Natural killer cell (primary cell): ENCODE measurements around the gene ASAP2. TPM values are rescaled to one million over a fixed set of nuclear protein-coding genes. Genes with fewer than 3 reads are reported as not detected.

Source experiments
- ATAC-seq, 3 donors: fragments of 150-1000 bp in 2 of 3; fragments of 200-7000 bp in 1 of 3; cut with Tn5 transposase; 1 replicate in 1 of 3; 2 replicates in 2 of 3; pipeline ENCODE4 v1.10.0; 2021; ENCODE audit warnings: mild to moderate bottlenecking in 2 of 3, moderate library complexity in 2 of 3
- DNase-seq, 2 donors: peaks; one replicate each; pipeline versions ENCODE4 v3.0.0 to v3.0.0-alpha.2; 2013 to 2021; ENCODE audit warnings: mixed read lengths in 1 of 2
- H3K27ac ChIP-seq: one replicate; pipeline ENCODE4 v1.5.1; 2013; ENCODE audit warnings: mild to moderate bottlenecking, low read length
- H3K27me3 ChIP-seq: one replicate; pipeline ENCODE4 v1.6.1; 2013; ENCODE audit warnings: low read length; ENCODE audit not compliant: control insufficient read depth, insufficient read depth
- H3K36me3 ChIP-seq: one replicate; pipeline ENCODE4 v1.6.1; 2013; ENCODE audit warnings: low read length; ENCODE audit not compliant: control insufficient read depth, insufficient read depth
- H3K4me1 ChIP-seq: one replicate; pipeline ENCODE4 v1.6.1; 2013; ENCODE audit warnings: low read length; ENCODE audit not compliant: control insufficient read depth, insufficient read depth
- H3K4me3 ChIP-seq: one replicate; pipeline ENCODE4 v1.5.1; 2013; ENCODE audit warnings: low read length
- H3K9me3 ChIP-seq: one replicate; pipeline ENCODE4 v1.6.1; 2013; ENCODE audit warnings: low read length; ENCODE audit not compliant: control insufficient read depth, insufficient read depth
- H3K27ac Mint-ChIP-seq, 2 donors: one replicate each; pipeline ENCODE4 v1.8.0; 2022; ENCODE audit warnings: mild to moderate bottlenecking in 2 of 2, mixed read lengths in 2 of 2, moderate library complexity in 1 of 2
- H3K27me3 Mint-ChIP-seq, 2 donors: one replicate each; pipeline ENCODE4 v1.8.0; 2022; ENCODE audit warnings: low read depth in 2 of 2, mixed read lengths in 2 of 2
- H3K36me3 Mint-ChIP-seq: one replicate; pipeline ENCODE4 v1.8.0; 2022; ENCODE audit warnings: mixed read lengths
- H3K4me1 Mint-ChIP-seq, 2 donors: one replicate each; pipeline ENCODE4 v1.8.0; 2022; ENCODE audit warnings: mixed read lengths in 2 of 2
- H3K4me3 Mint-ChIP-seq: one replicate; pipeline ENCODE4 v1.8.0; 2022; ENCODE audit warnings: mild to moderate bottlenecking, moderate library complexity, mixed read lengths
- H3K9me3 Mint-ChIP-seq, 2 donors: one replicate each; pipeline ENCODE4 v1.8.0; 2022; ENCODE audit warnings: mixed read lengths in 2 of 2
- WGBS: methylation state at CpG from one replicate; pipeline ENCODE4 v1.1.7; 2013; ENCODE audit warnings: missing lambda C conversion rate; ENCODE audit not compliant: insufficient coverage; 5-methylcytosine and 5-hydroxymethylcytosine counted together
- intact Hi-C: fragments of 100-400 bp; cut with micrococcal nuclease; formaldehyde crosslinking; loops from one replicate; pipeline ENCODE4 v1.14.2; 2022
- total RNA-seq, 4 donors: library from RNA; stranded (reverse); fragments of 120-200 nt in 1 of 4; gene quantifications; one replicate each; pipeline versions ENCODE4 v1.2.3 to v1.2.4, GENCODE V29; 2013 to 2022
- TF ChIP-seq, protein P1 (sequence below): fragments of 200-600 bp; IDR thresholded peaks from one replicate; pipeline ENCODE4 v1.8.0; 2022; ENCODE audit warnings: antibody characterized with exemption

ASAP2 gene
- total RNA-seq, 3 donors from 2014 or later (not counting 1 experiment from before 2014, with no cell fraction given), result 0.20 to 1.8 (median 0.60) TPM

GRCh38 chr2:9308186-9308955 lies 101.8 kb downstream of the ASAP2 start:
- ATAC-seq, result no peak
- Histone ChIP-seq H3K36me3 (no peaks in the 10 kb centered on the region), H3K27me3 (no peaks in the 10 kb centered on the region), H3K9me3 (no peaks in the 10 kb centered on the region), H3K4me3 (no peak overlapping the region), H3K4me1 (no peaks in the 10 kb centered on the region), H3K27ac (no peak overlapping the region)
- no peaks in the 10 kb centered on the region for H3K36me3 Mint-ChIP-seq
- intact Hi-C loops, result no loop called here
- DNase-seq, result no peak
- no peak overlapping the region for H3K4me3 Mint-ChIP-seq
- H3K9me3 Mint-ChIP-seq, result no peaks in the 10 kb centered on the region
- TF ChIP-seq, protein P1, sequence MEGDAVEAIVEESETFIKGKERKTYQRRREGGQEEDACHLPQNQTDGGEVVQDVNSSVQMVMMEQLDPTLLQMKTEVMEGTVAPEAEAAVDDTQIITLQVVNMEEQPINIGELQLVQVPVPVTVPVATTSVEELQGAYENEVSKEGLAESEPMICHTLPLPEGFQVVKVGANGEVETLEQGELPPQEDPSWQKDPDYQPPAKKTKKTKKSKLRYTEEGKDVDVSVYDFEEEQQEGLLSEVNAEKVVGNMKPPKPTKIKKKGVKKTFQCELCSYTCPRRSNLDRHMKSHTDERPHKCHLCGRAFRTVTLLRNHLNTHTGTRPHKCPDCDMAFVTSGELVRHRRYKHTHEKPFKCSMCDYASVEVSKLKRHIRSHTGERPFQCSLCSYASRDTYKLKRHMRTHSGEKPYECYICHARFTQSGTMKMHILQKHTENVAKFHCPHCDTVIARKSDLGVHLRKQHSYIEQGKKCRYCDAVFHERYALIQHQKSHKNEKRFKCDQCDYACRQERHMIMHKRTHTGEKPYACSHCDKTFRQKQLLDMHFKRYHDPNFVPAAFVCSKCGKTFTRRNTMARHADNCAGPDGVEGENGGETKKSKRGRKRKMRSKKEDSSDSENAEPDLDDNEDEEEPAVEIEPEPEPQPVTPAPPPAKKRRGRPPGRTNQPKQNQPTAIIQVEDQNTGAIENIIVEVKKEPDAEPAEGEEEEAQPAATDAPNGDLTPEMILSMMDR, result no peak
- WGBS, result 84% methylated on average over 14 of the region's 14 CpGs
- H3K27ac Mint-ChIP-seq, result no peak overlapping the region
- H3K4me1 Mint-ChIP-seq, result no peaks in the 10 kb centered on the region
- H3K27me3 Mint-ChIP-seq, result peaks cover 0 to 3% of the 10 kb centered on the region in 2 donors

DNA sequence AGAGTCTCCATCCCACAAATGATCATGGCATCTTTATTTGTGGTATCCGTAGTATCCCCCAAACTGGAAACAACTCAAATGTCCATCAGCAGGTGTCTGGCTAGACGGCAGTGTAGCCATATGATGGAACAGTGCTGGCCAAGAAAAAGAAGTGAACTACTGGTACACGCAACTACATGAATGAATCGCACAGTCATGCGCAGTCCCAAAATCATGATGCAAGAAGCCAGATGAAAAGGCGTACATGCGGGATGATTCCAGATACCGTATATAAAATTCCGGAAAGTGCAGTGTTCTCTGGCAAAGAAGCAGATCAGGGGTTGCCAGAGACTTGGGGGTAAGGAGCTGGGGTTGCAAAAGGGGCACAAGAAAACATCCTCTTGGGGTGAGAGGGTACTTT lies 102.5 kb downstream of the ASAP2 start:
- Histone ChIP-seq H3K27me3 (no peaks in the 10 kb centered on the region), H3K36me3 (no peaks in the 10 kb centered on the region), H3K27ac (no peak overlapping the region), H3K4me1 (no peaks in the 10 kb centered on the region), H3K4me3 (no peak overlapping the region), H3K9me3 (no peaks in the 10 kb centered on the region)
- intact Hi-C loops, result no loop called here
- H3K4me1 Mint-ChIP-seq, result no peaks in the 10 kb centered on the region
- TF ChIP-seq, protein P1, result no peak
- peaks cover 0 to 3% of the 10 kb centered on the region in 2 donors for H3K27me3 Mint-ChIP-seq
- no peak overlapping the region for H3K4me3 Mint-ChIP-seq
- no peak overlapping the region for H3K27ac Mint-ChIP-seq
- DNase-seq, result no peak
- 96% methylated on average over 9 of the region's 9 CpGs for WGBS
- no peaks in the 10 kb centered on the region for H3K9me3 Mint-ChIP-seq
- ATAC-seq, result no peak
- no peaks in the 10 kb centered on the region for H3K36me3 Mint-ChIP-seq

DNA sequence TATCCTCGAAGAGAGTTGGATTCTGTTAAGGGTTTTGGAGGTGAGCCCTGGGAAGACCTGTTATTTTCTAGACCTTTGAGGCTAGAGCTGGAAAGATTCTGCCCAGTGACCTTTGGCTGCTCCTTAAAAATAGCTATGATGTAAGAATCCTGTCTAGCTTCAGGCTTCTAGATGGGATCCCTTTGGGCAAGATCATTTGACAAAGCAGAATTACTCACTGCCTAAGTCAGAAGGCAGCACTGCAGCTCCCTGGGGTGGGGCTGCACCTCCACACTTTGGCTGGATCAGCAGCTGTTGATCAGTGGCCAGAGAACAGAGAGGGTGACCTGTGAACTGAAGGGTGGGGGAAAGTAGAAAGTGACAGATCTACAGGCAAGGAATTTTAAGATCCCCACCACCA lies 103.8 kb downstream of the ASAP2 start:
- no peaks in the 10 kb centered on the region for H3K4me1 Mint-ChIP-seq

More for the DNA sequence above, 103.8 kb downstream of the ASAP2 start:
- H3K9me3 Mint-ChIP-seq, result no peaks in the 10 kb centered on the region
- Histone ChIP-seq H3K27me3 (no peaks in the 10 kb centered on the region), H3K27ac (no peak overlapping the region), H3K36me3 (no peaks in the 10 kb centered on the region), H3K9me3 (no peaks in the 10 kb centered on the region), H3K4me1 (no peaks in the 10 kb centered on the region), H3K4me3 (no peak overlapping the region)
- DNase-seq, result no peak
- WGBS, result 68% methylated on average over 1 of the region's 1 CpG
- intact Hi-C loops, result no loop called here
- no peak overlapping the region for H3K27ac Mint-ChIP-seq
- no peaks in the 10 kb centered on the region for H3K36me3 Mint-ChIP-seq
- peaks cover 0 to 8% of the 10 kb centered on the region in 2 donors for H3K27me3 Mint-ChIP-seq
- TF ChIP-seq, protein P1, result no peak
- no peak for ATAC-seq
- H3K4me3 Mint-ChIP-seq, result no peak overlapping the region
